ENCODE measurements around the gene IDH2. TPM values are rescaled to one million over a fixed set of nuclear protein-coding genes. Genes with fewer than 3 reads are reported as not detected.

IDH2 gene
- total and polyA plus RNA-seq, 10 of the 15 experiments (the other 5 are each of a cell fraction or from before 2014, with no cell fraction given): 2.3 to 358 (median 242) TPM

GRCh38 chr15:90083954-90084607, 18.2 kb downstream of the IDH2 start (continued):
- TF ChIP-seq ZBTB4 (CRISPR knock-in tag; IDR thresholded peaks at IDR 0.05): no peak
- TF ChIP-seq SRF (IDR thresholded peaks at IDR 0.05; ENCODE audit: low read depth in 2 of 2, low read length in 2 of 2): no peak
- no peak for TF ChIP-seq SP1 (IDR thresholded peaks at IDR 0.05; ENCODE audit: low read depth, low read length)

- ATAC-seq (no peak), DNase-seq (ENCODE audit: low read depth, low spot score) (no peak), FAIRE-seq (no peak)
- H3K27ac ChIP-seq (ENCODE audit: control insufficient read depth, insufficient read depth): no peak overlapping the region
- WGBS (ENCODE audit: insufficient coverage, insufficient replicate concordance, low lambda C conversion rate, missing lambda C conversion rate): 81% methylated on average over 5 of the region's 5 CpGs
- H3K9me3 ChIP-seq (replicated peaks; ENCODE audit: control insufficient read depth, insufficient read depth, low read length): no peaks in the 10 kb centered on the region
- ChIA-PET CTCF (interaction anchor here (1.2 to 3.0 kb wide), 5 partner anchors 10 to 323 kb away, joined by 3 to 10 read pairs (median 4); no protein-coding TSS in a partner anchor), RAD21 (ENCODE audit: unreplicated experiment) (interaction anchor here (0.8 to 1.5 kb wide), 2 partner anchors 12 to 185 kb away, joined by 3 to 4 read pairs; no protein-coding TSS in a partner anchor), SMC1A (ENCODE audit: uncharacterized antibody, unreplicated experiment) (interaction anchor here (0.6 to 1.2 kb wide), 4 partner anchors 11 to 186 kb away, joined by 3 read pairs; no protein-coding TSS in a partner anchor), POLR2A (no interaction called here)
- H3K4me3 ChIP-seq: no peak overlapping the region
- BruUV-seq (replicated peaks): no TSS peak
- in situ Hi-C loops (cut with MboI) (no loop called here), intact Hi-C loops (cut with micrococcal nuclease; ENCODE audit: unreplicated experiment) (loop anchor here (10.0 kb wide), 1 partner anchor 319 kb away; no protein-coding TSS in a partner anchor)
- no peaks in the 10 kb centered on the region; the same call in 1 of the 2 replicates for H4K20me1 ChIP-seq (ENCODE audit: control insufficient read depth, insufficient read depth)
- no peaks in the 10 kb centered on the region for H3K79me2 ChIP-seq (ENCODE audit: control insufficient read depth, insufficient read depth, low read length)
- H3K4me2 ChIP-seq (ENCODE audit: control insufficient read depth, insufficient read depth): no peak overlapping the region
- H3K9ac ChIP-seq (ENCODE audit: control insufficient read depth, insufficient read depth, low read length): no peak overlapping the region
- H3K27me3 ChIP-seq (replicated peaks in 1 of 2; ENCODE audit: control insufficient read depth in 2 of 2, insufficient read depth in 2 of 2, low read length in 1 of 2): no peaks in the 10 kb centered on the region
- H3K4me1 ChIP-seq (ENCODE audit: control insufficient read depth, insufficient read depth, low read length): no peaks in the 10 kb centered on the region
- no peak overlapping the region for H2AFZ ChIP-seq (ENCODE audit: control insufficient read depth, low read depth, low read length)
- peaks cover 22 to 33% of the 10 kb centered on the region in 2 experiments for H3K36me3 ChIP-seq (ENCODE audit: control insufficient read depth in 2 of 2, insufficient read depth in 2 of 2, low read length in 1 of 2)
- TF ChIP-seq NFXL1 (IDR thresholded peaks at IDR 0.05; ENCODE audit: borderline replicate concordance) (no peak), TBL1XR1 (IDR thresholded peaks at IDR 0.05; ENCODE audit: low read depth, low read length) (no peak), PBX3 (IDR thresholded peaks at IDR 0.05; ENCODE audit: insufficient replicate concordance, low read depth, low read length) (no peak), SREBF2 (IDR thresholded peaks at IDR 0.05; ENCODE audit: low read length) (no peak), MTA2 (IDR thresholded peaks at IDR 0.05; ENCODE audit: low read depth) (no peak), FOXM1 (IDR thresholded peaks at IDR 0.05; ENCODE audit: low read depth, low read length) (no peak), RAD51 (IDR thresholded peaks at IDR 0.05) (no peak), ZNF24 (IDR thresholded peaks at IDR 0.05) (no peak), ZBTB40 (IDR thresholded peaks at IDR 0.05; ENCODE audit: borderline replicate concordance) (no peak), POLR2AphosphoS5 (IDR thresholded peaks at IDR 0.05; ENCODE audit: low read length) (no peak), CBX5 (IDR thresholded peaks at IDR 0.05; ENCODE audit: low read depth) (no peak)
Observed at GRCh38 chr15:90083419-90083818, 18.8 kb downstream of the IDH2 start.

All from GM12878 (cell line).